Stimulated activated CD4-positive, alpha-beta T cell treated with anti-CD3 and anti-CD28 coated beads, TNF-alpha, amount 100 ng/mL, for 4 hours (primary cell): Measurements from ENCODE around the gene SH3GL3.

ENCODE experiments used
- DNase-seq, 3 experiments: peaks; one replicate each; pipeline ENCODE4 v3.0.0-alpha.2; 2020; ENCODE audit warnings: low read depth in 3 of 3

The SH3GL3 gene

DNA sequence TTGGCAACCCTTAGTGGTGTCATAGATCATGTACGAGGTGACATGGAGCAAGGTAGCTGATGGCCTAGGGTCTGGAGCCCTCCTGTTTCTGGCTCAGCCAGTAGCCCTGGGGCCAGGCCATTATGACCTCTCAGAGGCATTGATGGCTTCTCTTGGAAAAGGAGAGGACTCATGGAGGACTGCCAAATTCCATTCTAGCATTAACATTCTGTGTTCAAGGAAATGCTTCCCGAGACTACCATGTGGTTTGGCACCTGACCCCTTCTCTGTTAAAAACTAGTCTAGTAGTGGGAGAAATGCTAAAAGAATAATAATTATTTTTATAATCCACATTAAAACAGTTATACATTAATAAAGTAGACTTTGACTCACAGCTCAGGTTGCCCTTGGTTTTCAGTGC is 166.6 kb downstream of the SH3GL3 start:
- DNase-seq: no peak

DNA sequence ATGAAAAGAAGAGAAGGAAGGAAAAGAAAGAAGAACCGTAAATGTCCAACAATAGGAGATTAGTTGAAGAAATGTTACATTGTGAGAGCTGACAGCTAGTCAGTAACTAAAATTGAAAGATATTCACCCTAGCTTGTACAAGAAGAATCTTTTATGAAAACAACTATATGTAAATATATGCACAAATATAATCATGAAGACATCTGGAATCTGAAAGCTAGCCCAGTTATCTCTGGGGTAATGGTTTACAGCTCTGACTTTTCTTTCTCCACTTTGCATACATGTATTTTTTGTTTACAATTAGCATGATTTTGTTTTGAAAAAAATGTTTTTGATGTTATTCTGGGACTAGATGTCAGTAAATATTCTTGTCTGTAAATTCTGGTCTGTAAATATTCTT is 169.7 kb downstream of the SH3GL3 start:
- DNase-seq: no peak

DNA sequence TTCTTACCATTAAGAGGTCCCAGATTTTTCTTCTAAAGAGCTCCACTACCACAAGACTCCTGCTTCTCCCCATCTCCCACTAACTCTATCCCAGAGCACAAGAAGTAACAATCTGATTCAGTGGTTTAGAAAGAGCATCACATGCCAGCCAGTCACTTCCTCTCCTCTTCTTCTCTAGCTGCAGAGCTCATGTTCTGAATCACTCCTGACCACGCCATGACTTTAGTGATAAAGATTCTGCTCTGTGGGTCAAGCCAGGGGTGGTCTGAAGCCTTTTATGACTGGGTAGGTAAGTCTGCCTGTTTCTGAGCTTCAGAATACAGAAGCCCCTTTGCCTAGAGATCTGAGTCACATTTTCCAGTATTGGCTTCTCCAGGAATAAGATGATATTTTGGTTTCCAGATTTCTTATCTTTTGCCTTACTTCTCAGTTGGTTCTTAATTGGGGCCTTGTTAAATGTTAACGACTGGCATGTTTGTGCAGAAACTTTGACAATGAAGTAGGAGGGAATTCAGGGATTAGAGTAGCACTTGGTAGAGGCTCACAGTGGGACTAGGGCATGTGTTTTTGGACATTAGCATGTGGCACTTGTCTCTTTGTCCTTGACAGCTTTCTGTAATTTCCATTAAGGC is 179.1 kb downstream of the SH3GL3 start:
- DNase-seq: no peak

GRCh38 chr15:83631534-83631933 is 184.4 kb downstream of the SH3GL3 start:
- no peak for DNase-seq

- no peak for DNase-seq
Observed at GRCh38 chr15:83643201-83643600, 196.1 kb downstream of the SH3GL3 start.

DNA sequence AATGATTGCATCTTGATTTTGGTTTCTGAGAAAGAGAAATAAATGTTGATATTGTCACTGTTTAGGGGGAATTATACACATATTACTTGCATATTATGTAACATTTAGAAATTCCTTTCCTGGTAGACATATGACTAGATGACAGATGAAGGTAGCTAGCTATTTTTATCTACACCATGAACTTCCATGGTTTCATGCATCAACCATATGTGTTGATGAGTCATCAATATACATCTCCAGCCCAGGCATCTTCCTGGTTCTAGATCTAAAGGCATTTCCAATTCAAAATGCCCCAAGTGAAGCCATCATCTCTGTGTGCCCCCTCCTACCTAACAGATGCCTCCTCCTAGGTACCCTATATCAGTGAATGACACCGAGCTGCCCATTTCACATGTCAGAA is 197.3 kb downstream of the SH3GL3 start:
- no peak for DNase-seq

- DNase-seq: no peak
Observed at GRCh38 chr15:83650831-83651230, 203.7 kb downstream of the SH3GL3 start.

DNA sequence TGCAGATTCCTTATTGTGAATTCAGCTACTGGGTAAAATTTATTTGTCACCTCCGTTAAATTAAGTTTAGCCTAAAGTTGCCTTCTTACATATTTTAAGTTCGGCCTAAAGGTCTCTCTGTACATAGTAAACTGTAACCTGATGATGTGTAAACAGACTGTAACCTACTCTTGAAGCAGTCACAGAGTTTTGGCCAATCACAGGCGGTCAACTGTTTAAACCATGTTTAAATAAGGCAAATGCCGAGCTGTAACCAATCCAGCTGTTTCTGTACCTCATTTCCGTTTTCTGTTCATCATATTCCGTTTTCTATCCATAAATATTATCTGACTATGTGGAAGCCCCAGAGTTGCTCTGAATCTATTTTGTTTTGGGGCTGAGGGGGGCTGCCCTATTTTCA is 204.4 kb downstream of the SH3GL3 start:
- DNase-seq: no peak

- no peak for DNase-seq
Observed at GRCh38 chr15:83652626-83653204, 205.6 kb downstream of the SH3GL3 start.

DNA sequence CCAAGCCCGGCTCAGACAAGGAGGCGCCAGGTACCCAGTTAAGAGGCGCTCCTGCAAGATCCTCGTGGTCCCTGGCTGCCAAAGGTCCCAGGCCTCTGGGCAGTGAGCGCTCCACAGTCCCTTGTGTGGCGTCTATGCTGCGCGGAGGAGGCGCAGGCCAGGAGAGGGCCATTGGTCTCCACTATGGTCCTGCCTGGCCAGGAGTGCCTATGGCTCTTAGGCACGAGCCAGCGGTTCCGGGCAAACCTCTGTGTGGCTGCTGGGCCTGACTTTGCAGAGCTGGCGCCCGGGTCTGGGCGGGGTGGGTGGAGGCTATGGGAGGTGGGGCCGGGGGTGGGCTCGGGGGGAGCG is 206.1 kb downstream of the SH3GL3 start:
- DNase-seq: no peak

- no peak for DNase-seq
Observed at GRCh38 chr15:83653639-83654378, 206.7 kb downstream of the SH3GL3 start, which contains the start of gene ADAMTSL3. ADAMTSL3 (plus strand) TSS chr15:83654123; CDS start chr15:83655762, 1,639 bp downstream.

- no peak for DNase-seq
Observed at GRCh38 chr15:83654379-83655236, 207.5 kb downstream of the SH3GL3 start.

DNA sequence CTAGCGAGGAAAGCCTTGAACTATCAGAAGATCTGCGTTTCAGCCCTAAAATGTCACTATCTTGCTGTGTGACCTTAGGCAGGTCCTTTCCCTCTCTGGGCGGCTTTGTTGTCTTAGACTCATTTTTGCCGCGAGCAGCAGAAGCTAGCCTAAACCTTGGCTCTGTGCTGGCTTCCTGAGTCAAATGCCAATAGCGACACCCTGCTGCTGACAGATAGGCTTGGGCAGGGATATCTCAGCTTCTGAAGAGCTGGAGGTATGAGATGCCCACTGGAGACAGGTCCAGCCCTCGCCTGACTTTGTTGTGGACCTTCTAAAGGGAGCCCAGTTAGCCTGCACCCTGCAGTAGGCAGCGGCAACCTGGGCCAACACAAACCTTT is 208.1 kb downstream of the SH3GL3 start:
- no peak for DNase-seq

GRCh38 chr15:83656192-83656591 is 209.1 kb downstream of the SH3GL3 start:
- DNase-seq: no peak

- no peak for DNase-seq
Observed at GRCh38 chr15:83656943-83657528, 209.9 kb downstream of the SH3GL3 start.

- no peak for DNase-seq
Observed at GRCh38 chr15:83657549-83657948, 210.4 kb downstream of the SH3GL3 start.

DNA sequence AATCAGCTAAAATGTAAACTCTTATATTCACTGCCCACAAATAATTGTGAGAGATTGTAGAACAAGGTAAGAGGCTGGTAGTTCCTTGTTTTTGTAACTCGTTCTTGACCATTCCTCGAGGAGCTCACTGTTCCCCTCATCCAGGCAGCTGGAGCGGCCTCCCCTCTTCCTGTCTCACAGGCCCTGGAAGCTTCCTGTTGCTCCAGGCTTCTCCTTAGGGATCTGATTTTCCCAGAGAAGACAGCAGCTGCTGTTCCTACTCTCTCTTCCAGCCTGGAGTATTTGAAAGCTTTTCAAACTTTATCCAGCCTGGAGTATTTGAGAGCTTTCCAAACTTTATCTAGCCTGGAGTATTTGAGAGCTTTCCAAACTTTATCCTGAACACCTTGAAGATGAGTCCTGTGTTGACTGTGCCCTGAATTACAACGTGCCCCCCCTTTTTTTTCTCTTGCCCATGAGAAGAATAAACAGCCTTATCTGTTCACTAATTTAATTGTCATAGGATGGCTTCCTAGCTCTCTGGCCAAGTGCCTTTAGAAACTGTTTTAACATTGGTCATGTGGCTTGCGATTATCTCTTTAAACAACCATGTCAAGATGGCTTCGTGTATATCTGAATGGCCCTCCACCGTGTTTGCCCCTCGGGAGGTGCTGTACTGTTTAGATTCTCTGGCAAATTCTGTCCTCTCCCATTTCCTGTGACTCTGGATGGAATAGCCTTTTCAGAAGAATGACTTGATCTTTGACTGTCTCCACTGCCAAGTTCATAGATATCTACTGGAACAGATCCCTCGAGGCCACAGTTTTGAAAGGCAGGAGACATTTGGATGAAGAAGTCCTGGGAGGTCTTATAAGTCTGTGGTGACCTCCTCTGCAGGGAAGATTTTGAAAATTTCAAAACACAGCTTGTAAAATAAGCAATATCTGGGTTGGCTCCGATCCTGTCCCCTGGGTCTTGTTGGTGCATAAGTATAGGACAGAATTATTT is 211.6 kb downstream of the SH3GL3 start:
- no peak for DNase-seq

DNA sequence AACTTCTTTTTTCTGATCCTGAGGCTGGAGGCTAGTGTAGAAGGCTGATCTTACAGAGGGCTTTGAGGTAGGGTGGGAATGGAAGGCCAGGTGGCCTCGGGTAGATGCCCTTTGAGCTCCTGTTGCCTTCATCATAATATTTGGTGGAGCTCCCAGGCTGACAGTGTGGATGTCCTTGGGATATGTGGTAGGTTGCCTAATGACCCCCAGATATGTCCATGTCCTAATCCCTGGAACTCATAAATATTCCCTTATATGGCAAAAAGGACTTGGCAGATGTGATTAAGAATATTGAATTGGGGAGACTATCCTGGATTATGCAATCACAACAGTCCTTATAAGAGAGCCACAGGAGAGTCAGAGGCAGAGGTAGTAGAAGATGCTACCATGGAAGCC is 212.3 kb downstream of the SH3GL3 start:
- DNase-seq: no peak

GRCh38 chr15:83665480-83665879 is 218.3 kb downstream of the SH3GL3 start:
- DNase-seq: no peak
